Measurements from ENCODE around the gene PWWP2A.
"Not testable (repeated sequence)": the region's sequence is repeated elsewhere in the genome, so short reads cannot be mapped to it uniquely, and the experiment has no call there.

Gene PWWP2A

DNA sequence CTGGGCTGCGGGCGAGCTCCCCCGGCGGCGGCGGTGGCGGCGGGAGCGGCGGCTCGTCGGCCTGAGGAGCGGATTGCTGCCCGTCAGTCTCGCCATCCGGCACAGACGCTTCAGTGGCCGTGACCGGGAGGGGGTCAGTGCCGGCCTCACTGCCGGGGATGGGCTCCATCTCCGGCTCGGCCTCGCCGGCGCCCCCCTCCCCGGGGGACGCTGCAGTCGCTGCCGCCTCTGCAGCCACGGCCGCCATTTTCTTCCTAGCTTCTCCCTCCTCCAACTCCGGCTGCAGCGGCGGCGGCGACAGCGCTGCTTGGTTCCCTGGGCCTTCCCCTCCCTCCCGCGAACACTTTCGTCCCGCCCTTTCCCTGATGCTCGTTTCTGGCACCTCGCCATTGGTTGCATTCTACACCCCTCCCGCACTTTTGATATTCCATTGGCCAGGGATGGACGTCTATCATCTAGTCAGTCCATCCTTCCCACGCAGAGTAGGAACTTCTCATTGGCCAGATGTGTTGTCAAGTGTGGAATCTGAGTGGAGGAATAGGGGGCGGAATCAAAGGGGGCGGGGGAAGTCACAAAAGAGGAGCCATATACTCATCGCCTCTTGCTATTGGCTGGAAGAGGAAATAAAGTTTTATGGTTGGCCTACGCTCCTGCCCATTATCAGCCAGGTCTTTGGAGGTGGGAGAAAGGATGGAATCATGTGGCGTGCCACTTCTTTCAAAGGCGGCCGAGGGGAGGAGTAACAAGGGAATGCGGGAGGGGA lies at the start of gene PWWP2A:
Gene PWWP2A (minus strand): TSS at position 309 of the 763 bp plus-strand sequence. CDS start 62 bp downstream, at position 247.
- DNase-seq: peak; percentile 84

- DNase-seq: no peak
These were observed 48.4 kb upstream of the PWWP2A start for GRCh38 chr5:160167624-160168165.

- DNase-seq: no peak
These were observed 47.8 kb upstream of the PWWP2A start for GRCh38 chr5:160166973-160167623.

DNA sequence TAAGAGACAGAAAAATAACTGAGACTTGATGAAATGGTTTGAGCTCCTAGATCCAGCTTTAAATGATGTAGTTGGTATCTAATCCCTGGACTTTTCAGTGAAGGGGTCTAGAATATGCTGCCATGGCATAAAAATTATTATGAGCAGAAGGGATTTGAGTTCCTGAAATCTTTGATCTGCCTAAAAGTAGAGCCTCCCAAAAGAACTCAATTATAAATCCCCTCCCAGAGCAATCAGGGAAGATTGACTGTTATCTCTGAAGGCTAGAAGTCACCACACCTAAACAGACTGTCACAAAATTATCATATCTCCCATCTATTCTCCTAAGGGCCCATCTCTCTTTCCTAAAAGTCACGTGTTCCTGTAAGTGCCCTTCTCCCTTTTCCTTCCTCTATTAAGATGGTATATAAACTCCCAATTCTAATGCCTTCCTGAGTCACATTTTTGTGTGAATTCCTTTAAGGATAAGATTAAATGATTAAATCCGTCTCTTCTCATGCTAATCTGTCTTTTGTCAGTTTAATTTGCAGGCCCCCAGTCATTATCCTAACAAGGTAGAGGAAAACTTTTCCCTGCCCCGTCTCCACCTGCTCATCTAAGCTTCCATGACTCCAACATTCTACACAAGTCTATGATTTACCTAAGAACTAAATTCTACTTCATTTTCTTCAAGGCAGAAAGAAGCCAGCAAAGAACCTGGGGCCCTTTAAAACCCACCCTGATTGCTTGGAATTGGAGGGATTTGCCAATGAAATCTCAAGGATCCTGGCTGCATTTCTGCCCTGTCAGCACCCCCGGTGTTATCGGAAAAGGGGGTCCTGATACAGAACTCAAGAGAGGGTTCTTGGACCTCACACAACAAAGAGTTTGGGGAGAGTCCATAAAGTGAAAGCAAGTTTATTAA lies 47.1 kb upstream of the PWWP2A start:
- DNase-seq: no peak

DNA sequence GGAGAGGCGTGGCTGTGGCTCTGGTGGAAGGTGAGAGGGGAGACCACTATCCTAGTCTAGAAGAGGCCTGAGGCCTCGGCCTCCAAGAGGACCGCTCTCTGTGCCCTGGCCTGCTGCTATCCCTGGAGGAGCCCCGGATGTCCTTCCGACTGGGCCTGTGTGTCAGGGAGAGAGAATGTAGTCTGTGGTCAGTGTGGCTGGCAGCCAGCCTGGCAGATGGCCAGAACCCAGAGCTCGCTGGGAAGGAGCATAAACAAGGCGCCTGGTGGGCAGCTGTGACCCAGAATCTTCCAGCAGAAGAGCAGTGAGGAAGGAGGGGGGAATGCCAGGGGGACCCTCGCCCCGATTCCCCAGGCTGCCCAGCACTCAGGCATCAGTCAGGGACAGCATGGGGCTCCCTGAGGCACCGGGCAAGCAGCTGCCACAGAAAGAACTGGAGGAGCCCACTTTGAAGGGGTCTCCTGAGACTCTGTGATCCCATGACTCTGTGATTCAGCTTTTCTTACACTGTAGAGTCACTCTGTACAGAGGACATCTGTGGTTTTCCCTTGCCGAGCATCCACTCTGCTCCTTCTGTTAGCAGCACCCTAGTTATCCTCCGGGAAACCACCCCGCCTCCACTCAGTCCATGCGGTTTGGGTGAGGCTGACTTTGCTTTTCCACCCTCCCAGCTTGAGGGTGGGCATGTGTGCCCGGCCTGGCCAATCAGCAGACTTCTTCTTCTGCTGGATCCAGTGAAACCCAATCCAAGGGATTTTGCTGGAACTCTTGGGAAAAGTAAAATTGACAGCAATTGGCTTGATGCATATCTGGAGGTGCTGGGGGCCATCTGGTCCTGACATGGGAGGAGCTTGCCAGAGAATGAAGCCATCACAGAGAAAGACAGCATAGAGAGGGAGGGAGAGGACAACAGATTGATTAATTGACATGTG lies 46.2 kb upstream of the PWWP2A start:
- no peak for DNase-seq

DNA sequence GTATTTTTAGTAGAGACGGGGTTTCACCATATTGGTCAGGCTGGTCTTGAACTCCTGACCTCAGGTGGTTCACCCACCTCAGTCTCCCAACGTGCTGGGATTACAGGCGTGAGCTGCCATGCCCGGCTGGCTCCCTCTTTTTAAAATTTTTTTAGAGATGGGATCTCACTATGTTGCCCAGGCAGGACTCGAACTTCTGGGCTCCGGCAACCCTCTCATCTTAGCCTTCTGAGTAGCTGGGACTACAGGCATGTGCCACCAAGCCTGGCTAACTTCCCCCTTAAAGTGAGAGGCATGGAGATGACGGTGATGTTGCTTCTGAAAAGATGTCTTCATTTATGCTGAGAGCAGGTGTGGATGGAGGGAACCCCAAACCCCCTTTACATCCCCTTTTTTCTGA lies 43.7 kb upstream of the PWWP2A start:
- DNase-seq: no peak

GRCh38 chr5:160161626-160162025 lies 42.4 kb upstream of the PWWP2A start:
- DNase-seq: no peak

GRCh38 chr5:160160875-160161274 lies 41.6 kb upstream of the PWWP2A start:
- DNase-seq: not testable (repeated sequence)

- DNase-seq: no peak
These were observed 40.9 kb upstream of the PWWP2A start for GRCh38 chr5:160159991-160160792.

GRCh38 chr5:160158087-160158486 lies 38.8 kb upstream of the PWWP2A start:
- no peak for DNase-seq

DNA sequence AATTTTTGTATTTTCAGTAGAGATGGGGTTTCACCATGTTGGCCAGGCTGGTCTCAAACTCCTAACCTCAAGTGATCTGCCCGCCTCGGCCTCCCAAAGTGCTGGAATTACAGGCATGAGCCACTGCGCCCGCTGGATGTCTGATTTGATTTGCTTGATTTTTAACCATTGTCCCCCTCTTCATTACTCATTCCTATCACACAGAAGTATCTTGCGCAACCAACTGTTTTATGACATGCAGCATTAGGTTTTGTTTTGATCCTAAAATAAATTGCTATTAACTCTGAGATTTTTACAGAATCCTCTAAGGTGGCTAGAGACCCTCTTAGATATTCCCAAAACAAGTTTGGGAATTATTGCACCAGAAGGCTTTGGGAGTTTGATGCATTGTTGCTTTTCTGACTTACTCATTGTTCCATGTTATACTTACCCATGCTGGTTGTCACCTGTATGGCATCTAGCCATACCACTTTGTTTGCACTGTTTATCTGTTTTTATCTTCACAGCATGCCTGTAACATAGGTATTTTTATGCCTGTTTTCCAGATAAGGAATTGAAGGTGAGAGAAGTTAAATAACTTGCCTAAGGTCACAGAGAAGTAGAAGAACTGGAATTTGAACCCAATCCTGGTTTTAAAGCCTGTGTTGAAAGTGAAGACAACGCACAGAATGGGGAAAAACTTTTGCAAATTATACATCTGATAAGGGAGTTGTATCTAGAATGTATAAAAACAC lies 35.9 kb upstream of the PWWP2A start:
- DNase-seq: no peak

- no peak for DNase-seq
These were observed 33.7 kb upstream of the PWWP2A start for GRCh38 chr5:160152901-160153300.

- no peak for DNase-seq
These were observed 33.0 kb upstream of the PWWP2A start for GRCh38 chr5:160152287-160152686.

GRCh38 chr5:160151017-160151416 lies 31.8 kb upstream of the PWWP2A start:
- no peak for DNase-seq

- DNase-seq: no peak
These were observed 31.1 kb upstream of the PWWP2A start for GRCh38 chr5:160150381-160150780.

GRCh38 chr5:160144436-160144835 lies 25.2 kb upstream of the PWWP2A start:
- not testable (repeated sequence) for DNase-seq

GRCh38 chr5:160134332-160134731 lies 15.1 kb upstream of the PWWP2A start:
- no peak for DNase-seq

DNA sequence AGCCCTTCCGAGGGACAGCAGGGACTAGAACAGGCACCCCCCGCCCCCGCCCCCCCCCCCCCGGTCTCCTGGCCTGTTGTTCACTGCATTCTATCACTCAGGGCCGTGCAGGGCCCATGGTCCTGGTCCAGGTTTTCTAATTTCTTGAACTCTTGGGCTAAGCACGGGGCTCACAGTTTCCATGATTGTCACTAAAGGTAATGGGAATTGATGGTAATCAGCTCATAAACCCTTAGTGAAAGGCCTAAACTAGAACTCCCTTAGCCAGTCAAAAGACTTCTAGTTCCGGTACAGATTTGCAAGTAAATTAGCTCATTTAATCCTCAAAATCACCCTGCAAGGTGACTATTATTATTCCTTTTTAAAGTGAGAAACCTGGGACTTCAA lies 14.7 kb upstream of the PWWP2A start:
- no peak for DNase-seq

GRCh38 chr5:160133071-160133917 lies 14.0 kb upstream of the PWWP2A start:
- no peak for DNase-seq
